Activated T-helper 1 cell treated with anti-CD3 and anti-CD28 coated beads, Interleukin-2, amount 50 U/mL, for 16 hours (primary cell): ENCODE measurements around the gene AMY1A.
"Not testable (repeated sequence)": the region's sequence is repeated elsewhere in the genome, so short reads cannot be mapped to it uniquely, and the experiment has no call there.

Experiments used
- DNase-seq, 2 donors: peaks; one replicate each; pipeline ENCODE4 v3.0.0-alpha.2; 2020; ENCODE audit warnings: low read depth in 1 of 2, low spot score in 1 of 2

Gene AMY1A

DNA sequence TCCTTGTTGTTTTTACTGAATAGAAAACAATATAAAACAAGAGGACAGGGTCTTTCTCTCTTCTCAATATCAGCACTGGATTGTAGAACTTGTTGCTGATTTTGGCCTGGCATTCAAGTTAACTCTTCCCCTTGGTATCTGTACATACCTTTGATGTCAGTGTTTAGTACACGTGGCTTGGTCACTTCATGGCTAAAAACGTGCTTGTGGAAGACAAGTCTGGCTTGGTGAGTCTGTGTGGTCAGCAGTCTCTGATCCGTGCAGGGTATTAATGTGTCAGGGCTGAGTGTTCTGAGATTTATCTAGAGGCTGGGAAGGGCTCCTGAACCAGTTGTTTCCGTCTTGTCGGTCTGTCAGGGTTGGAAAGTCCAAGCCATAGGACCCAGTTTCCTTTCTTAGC lies at the start of gene AMY1A:
Gene AMY1A, plus strand, starts transcription at position 301 of the 400 bp plus-strand sequence. CDS start 571 bp downstream, outside the sequence.
- DNase-seq, result not testable (repeated sequence)

DNA sequence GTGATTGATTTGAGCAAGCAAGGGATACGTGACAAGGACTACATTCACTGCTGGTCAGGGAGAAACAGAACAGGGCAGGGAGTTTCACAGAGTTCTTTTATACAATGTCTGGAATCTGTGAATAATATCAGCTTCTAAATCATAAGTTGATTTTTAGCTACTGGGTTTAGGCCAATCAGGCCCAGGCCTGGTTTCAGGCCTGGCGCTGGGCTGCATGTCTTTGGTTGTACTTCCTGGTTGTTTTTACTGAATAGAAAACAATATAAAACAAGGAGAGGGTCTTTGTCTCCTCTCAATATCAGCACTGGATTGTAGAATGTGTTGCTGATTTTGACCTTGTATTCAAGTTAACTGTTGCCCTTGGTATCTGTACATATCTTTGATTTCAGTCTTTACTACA lies 39.2 kb upstream of the AMY1A start:
- no peak for DNase-seq

- DNase-seq, result not testable (repeated sequence)
These were observed 38.5 kb upstream of the AMY1A start, which contains the start of gene AMY2A for GRCh38 chr1:103616994-103617477. AMY2A (plus strand) TSS chr1:103617427; CDS start chr1:103617441, 14 bp downstream.

DNA sequence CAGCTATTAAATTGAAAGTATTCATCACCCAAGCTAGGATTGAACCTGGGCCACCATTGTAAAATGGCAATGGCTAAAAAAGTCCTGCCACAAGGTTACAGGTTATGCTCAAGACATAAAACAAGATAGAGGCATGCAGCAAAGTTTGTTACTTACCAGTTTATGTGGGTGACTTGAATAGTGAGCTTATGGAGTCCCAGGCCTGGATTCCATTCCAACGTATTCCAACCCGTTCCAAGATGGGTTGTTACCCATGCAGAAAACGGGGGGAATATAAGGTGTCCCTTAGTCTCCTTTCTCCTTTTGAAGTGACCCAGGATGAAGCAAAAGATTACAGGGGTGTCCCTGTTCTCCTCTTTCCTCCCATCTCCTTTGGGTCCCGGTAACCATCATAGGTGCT lies 28.1 kb upstream of the AMY1A start:
- not testable (repeated sequence) for DNase-seq

GRCh38 chr1:103641194-103641593 lies 14.4 kb upstream of the AMY1A start:
- not testable (repeated sequence) for DNase-seq

DNA sequence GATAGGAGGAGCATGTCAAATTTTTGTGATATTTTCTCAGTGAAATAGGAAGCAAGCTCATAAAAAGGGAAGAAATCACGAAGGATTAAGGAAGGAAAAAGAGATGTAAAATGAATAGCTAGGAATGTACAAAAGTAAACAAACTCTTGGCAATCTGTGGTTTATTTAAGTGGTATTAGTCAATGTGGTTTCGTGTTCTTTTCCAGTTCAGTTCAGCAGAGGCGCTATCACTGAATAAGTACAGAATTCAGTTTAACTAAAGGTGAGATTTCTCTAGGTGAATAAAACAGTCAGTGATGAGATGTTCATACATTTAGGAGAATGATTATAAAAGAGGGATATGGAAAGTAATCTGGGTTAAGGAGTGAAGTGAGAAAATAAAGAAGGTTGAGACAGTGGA lies 11.7 kb upstream of the AMY1A start:
- not testable (repeated sequence) for DNase-seq

DNA sequence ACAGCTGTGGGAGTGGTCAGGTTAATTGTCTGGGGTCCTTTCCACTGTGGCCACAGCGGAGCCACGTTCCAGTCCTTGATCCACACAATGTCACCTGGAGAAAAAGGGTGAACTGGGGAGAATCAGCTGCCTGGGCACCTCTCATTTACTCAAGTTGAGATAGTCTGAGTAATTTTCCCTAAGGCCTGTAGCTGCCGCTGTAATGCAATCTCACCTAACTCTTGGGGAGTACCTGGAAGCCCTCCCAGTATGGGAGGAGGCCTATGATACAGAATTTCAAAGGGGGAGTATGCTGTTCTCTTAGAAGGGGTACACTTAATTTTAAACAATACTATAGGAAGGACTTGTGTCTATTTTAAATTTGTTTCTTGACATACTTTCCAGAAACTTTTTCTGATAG lies 5.3 kb upstream of the AMY1A start:
- not testable (repeated sequence) for DNase-seq

DNA sequence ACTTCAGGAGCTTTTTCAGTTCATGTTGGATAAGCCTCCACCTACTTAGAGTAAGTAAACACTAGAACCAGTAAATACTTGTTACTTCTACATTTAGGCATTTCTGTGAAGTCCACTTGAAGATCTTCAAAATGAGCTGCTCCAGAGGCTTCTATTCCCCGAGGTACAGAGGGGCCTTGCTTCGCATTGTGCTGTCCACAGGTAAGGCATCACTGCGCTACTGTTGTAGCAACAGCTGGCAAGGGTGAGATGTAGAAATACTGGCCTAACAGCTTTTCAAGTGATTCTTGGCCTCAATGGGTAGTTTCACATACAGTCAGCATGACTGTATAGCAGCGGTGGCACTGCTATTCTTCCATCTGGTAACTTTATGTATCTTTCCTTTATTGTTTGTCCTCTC lies 4.7 kb upstream of the AMY1A start:
- not testable (repeated sequence) for DNase-seq

DNA sequence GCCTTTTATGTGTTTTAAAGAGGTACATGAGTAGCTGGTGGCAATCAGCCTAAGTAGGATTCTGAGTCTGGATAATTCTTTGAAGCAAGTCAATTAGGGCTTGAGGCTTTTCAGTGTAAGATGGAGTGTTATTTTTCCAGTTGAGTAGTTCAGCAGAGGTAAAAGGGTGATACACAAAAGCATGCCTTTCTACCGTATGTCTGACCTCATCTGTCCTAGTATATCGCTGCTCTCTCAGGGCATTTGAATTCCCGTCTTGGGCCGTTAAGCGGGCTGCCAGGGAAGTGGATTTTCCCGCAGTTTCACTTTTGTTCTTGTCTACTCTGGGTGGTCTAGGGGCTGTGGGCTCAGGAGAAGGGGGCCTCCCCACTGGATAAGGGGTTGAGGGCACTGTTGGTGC lies 1.4 kb upstream of the AMY1A start:
- DNase-seq, result not testable (repeated sequence)

GRCh38 chr1:103676335-103676734 lies 20.8 kb downstream of the AMY1A start:
- not testable (repeated sequence) for DNase-seq

DNA sequence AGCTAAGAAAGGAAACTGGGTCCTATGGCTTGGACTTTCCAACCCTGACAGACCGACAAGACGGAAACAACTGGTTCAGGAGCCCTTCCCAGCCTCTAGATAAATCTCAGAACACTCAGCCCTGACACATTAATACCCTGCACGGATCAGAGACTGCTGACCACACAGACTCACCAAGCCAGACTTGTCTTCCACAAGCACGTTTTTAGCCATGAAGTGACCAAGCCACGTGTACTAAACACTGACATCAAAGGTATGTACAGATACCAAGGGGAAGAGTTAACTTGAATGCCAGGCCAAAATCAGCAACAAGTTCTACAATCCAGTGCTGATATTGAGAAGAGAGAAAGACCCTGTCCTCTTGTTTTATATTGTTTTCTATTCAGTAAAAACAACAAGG lies 40.5 kb downstream of the AMY1A start, which contains the start of gene AMY1B:
Gene AMY1B, minus strand, starts transcription at position 101 of the 400 bp plus-strand sequence. CDS start 571 bp downstream, outside the sequence.
- DNase-seq, result not testable (repeated sequence)

DNA sequence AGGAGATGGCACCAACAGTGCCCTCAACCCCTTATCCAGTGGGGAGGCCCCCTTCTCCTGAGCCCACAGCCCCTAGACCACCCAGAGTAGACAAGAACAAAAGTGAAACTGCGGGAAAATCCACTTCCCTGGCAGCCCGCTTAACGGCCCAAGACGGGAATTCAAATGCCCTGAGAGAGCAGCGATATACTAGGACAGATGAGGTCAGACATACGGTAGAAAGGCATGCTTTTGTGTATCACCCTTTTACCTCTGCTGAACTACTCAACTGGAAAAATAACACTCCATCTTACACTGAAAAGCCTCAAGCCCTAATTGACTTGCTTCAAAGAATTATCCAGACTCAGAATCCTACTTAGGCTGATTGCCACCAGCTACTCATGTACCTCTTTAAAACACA lies 41.9 kb downstream of the AMY1A start:
- DNase-seq, result not testable (repeated sequence)

DNA sequence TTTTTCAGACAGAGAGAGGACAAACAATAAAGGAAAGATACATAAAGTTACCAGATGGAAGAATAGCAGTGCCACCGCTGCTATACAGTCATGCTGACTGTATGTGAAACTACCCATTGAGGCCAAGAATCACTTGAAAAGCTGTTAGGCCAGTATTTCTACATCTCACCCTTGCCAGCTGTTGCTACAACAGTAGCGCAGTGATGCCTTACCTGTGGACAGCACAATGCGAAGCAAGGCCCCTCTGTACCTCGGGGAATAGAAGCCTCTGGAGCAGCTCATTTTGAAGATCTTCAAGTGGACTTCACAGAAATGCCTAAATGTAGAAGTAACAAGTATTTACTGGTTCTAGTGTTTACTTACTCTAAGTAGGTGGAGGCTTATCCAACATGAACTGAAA lies 45.1 kb downstream of the AMY1A start:
- not testable (repeated sequence) for DNase-seq

DNA sequence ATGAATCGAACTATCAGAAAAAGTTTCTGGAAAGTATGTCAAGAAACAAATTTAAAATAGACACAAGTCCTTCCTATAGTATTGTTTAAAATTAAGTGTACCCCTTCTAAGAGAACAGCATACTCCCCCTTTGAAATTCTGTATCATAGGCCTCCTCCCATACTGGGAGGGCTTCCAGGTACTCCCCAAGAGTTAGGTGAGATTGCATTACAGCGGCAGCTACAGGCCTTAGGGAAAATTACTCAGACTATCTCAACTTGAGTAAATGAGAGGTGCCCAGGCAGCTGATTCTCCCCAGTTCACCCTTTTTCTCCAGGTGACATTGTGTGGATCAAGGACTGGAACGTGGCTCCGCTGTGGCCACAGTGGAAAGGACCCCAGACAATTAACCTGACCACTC lies 45.7 kb downstream of the AMY1A start:
- not testable (repeated sequence) for DNase-seq

- not testable (repeated sequence) for DNase-seq
These were observed 52.1 kb downstream of the AMY1A start for GRCh38 chr1:103707670-103708069.

- DNase-seq, result not testable (repeated sequence)
These were observed 54.8 kb downstream of the AMY1A start for GRCh38 chr1:103710381-103710780.
